Lung microvascular endothelial cell (primary cell): ENCODE data around the gene PIBF1. TPM values are rescaled to one million over a fixed set of nuclear protein-coding genes. Genes with fewer than 3 reads are reported as not detected.
A peak's percentile ranks its signal among the peaks of the same experiment; 100 is the strongest.
"Not testable (repeated sequence)": the region's sequence is repeated elsewhere in the genome, so short reads cannot be mapped to it uniquely, and the experiment has no call there.

ENCODE experiments used
- DNase-seq, 2 donors: peaks; one replicate each; pipeline versions ENCODE4 v3.0.0 to v3.0.0-alpha.2; 2010; ENCODE audit warnings: low read depth in 2 of 2
- total RNA-seq: library from RNA; depleted of rRNA; stranded (reverse); fragments of >200 nt; gene quantifications from 2 replicates; pipeline ENCODE4 v1.2.1, GENCODE V29; 2014

Gene PIBF1
- total RNA-seq, 1 donor from 2014 or later: 14.9 TPM

GRCh38 chr13:73018336-73018735 is 236.4 kb downstream of the PIBF1 start:
- no peak for DNase-seq

DNA sequence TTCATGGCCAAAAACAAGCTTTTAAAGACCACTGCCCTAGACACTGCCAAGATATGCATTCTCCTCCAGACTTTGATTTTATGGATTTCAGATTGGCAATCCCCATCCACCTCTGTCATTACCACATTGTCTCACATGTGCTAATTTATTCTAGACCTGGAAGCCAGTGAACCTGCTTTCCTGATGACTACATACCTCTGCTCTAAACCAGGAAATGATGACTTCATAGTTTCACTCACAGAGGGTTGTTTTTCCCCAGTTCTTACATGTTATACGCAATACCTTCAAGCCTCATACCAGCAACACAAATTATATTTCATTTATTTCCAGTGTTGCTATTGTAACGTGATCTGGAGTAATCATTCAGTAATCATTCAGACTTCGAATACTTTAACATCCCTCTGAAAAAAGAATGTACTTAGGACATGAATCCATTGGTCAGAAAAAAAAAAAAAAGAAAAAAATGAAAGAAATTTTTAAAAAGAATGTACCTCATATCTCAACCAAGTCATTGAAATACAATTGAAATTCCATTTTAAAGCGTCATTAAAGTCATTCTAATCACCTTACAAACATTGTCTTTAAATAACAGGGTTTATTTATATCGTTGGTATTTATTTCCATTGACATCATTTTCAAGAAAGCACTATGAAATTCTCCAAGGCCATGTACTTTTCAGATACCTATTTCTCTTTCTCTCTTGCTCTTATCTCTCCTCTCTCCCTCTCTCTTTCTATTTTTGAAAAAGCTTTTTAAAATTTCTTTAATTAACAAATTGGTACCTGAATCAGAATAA is 243.5 kb downstream of the PIBF1 start:
- DNase-seq: peak; percentile 46 to 57

DNA sequence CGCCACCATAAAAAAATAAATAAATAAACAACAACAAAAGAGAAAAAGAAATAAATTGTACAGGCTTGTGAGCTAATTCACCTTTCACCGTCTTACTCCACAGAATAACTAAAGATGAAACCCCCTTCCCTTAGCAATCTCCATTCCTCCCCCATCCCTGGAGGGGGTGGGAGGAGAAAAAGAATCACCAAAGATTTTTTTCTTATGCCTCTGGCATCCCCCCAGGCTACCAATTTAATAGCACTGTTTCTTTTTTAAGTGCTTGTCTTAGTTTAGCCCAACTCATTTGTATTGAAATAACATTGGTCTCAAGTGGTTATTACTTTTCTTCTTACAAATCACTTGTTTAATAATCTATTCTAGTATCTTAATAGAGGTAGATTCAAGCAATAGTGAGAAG is 253.0 kb downstream of the PIBF1 start:
- no peak for DNase-seq

- DNase-seq: no peak
Measured at GRCh38 chr13:73035660-73036059, 253.7 kb downstream of the PIBF1 start.

- DNase-seq: no peak
Measured at GRCh38 chr13:73036566-73036965, 254.6 kb downstream of the PIBF1 start.

- no peak for DNase-seq
Measured at GRCh38 chr13:73038064-73038463, 256.1 kb downstream of the PIBF1 start.

- DNase-seq: no peak
Measured at GRCh38 chr13:73039201-73040108, 257.5 kb downstream of the PIBF1 start.

DNA sequence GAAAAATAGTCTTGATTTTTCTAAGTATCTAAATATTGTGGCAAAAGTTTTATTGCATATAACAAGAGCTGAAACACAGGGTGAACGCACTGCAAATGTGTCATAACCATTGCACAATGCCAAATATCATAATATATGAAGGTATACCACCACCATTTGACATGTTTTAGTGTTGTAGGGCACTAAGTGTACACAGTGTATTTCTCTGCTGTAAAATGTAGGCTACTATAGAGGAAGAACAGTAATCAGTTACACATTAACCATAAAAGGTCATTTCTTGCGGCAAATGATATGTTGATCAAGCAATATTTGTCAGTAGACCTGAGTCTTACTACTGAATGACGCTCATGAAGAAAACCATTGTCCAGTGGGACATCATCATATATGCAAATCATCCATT is 258.6 kb downstream of the PIBF1 start:
- no peak for DNase-seq

DNA sequence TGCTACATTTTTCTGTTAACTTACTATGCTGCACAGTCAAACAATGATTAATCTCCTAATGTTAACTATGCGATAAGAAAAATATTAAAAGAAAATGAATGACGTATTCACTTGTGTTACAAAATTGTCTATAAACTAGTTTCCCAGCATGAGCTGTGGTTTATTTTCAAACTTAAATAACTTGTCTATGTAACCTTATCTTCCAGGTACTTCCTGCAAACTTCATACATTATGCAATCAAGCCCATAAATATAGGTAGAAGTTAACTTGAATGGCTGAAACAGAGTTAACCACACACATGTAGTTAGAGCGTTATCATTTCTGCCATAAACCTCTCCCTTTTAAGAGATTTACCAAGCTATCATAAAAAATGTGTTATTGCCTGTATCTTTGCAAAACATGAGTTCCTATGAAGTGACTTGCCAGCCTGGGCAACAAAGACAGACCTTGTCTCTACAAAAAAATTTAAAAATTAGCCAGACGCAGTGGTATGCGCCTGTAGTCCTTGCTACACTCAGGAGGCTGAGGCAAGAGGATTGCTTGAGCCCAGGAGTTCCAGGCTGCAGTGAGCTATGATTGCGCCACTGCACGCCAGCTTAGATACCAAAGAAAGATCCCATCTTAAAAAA is 259.1 kb downstream of the PIBF1 start:
- no peak for DNase-seq

DNA sequence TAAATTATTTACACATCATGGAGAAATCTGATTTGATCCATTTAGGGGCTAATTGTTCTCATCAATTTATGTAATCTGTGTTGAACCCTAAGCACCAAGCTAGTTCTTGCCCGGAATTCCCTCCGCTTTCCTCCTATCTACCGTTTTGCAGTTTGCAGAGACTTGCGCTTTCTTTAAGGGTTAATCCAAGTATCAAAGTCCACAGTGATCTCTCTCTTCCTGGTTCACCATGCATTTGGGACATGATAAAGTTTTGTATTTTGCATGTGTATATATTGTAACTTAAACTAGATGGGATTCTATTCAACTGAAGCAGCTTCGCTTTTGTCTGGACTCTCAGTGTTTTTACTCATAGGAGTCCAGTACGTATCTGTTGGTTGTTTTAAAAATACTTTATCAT is 263.1 kb downstream of the PIBF1 start:
- no peak for DNase-seq

DNA sequence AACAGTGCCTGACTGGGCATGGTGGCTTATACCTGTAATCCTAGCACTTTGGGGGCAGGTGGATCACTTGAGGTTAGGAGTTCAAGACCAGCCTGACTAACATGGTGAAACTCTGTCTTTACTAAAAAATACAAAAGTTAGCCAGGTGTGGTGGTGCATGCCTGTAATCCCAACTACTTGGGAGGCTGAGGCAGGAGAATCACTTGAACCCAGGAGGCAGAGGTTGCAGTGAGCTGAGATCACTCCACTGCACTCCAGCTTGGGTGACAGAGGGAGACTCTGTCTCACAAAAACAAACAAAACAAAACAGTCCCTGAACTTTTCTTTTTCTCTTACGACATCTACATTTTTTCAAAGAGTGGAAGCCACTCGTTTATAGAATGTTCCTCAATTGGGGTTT is 266.7 kb downstream of the PIBF1 start:
- not testable (repeated sequence) for DNase-seq

GRCh38 chr13:73054712-73055111 is 272.8 kb downstream of the PIBF1 start:
- DNase-seq: no peak

- peak; percentile 40 to 48 for DNase-seq
Measured at GRCh38 chr13:73055813-73056564, 274.1 kb downstream of the PIBF1 start.

DNA sequence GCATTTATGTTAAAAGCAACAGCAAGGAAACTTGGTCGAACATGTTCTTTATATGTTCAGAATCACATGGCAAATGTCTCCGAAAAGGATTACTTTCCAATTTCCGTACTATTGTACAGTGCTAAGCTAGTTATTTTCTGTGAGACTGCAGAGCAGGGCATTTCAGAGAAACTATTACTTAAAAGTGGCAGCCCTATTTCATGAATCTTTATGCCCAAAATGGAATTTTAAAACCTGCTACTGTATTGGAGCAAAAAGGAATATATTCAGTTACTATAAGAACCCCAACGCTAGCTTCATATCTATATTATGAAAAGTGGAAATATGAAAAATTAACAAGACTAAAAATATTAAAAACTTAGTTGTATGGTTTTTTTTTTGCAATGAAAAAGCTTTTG is 274.6 kb downstream of the PIBF1 start:
- DNase-seq: no peak

GRCh38 chr13:73057284-73058063 is 275.5 kb downstream of the PIBF1 start:
- no peak for DNase-seq

DNA sequence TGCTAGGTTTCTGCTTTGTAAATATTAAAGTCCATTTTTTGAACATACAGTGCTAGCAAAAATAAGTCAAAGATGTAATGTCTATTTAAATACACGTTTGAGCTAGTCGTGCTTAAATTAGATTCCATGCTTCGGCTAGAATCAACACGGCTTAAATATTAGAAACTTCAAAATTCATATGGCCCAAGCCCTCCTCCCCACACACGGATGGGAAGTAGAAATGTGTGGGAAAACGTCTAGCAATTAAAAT is 276.1 kb downstream of the PIBF1 start:
- no peak for DNase-seq

- DNase-seq: no peak
Measured at GRCh38 chr13:73058432-73058735, 276.5 kb downstream of the PIBF1 start.

DNA sequence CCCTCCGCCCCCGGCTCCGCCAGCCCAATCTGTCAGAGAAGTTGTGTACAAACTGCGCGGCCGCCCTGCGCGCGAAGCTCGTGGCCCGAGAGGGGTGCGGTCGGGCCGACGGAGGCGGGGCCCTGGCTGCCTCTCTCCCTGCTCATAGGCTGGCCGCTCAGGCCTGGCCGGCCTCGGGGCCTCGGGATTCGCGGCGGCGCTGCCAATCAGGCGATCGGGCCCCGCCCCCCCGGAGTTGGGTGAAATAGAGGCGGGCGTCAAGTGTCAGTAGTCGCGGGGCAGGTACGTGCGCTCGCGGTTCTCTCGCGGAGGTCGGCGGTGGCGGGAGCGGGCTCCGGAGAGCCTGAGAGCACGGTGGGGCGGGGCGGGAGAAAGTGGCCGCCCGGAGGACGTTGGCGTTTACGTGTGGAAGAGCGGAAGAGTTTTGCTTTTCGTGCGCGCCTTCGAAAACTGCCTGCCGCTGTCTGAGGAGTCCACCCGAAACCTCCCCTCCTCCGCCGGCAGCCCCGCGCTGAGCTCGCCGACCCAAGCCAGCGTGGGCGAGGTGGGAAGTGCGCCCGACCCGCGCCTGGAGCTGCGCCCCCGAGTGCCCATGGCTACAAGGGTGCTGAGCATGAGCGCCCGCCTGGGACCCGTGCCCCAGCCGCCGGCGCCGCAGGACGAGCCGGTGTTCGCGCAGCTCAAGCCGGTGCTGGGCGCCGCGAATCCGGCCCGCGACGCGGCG is 277.0 kb downstream of the PIBF1 start, which contains the start of gene KLF5:
TSS of gene KLF5 (plus strand) at position 270 of the 724 bp plus-strand sequence. CDS start at position 593, 323 bp downstream.
- DNase-seq: peak; percentile 91 to 96

GRCh38 chr13:73059460-73060250 is 277.7 kb downstream of the PIBF1 start:
- peak; percentile 20 to 78 for DNase-seq
